ENCODE results near the gene SLC2A8. TPM values are rescaled to one million over a fixed set of nuclear protein-coding genes. Genes with fewer than 3 reads are reported as not detected.

The SLC2A8 gene
- polyA plus RNA-seq, 3 donors: 6.6 to 8.7 (median 6.6) TPM

GRCh38 chr9:127386249-127386648 lies 10.7 kb upstream of the SLC2A8 start:
- intact Hi-C loops (cut with micrococcal nuclease): no loop called here
- Histone ChIP-seq H3K4me1 (ENCODE audit: control insufficient read depth in 1 of 2, insufficient read depth in 2 of 2, low read length in 2 of 2) (peaks cover 14 to 15% of the 10 kb centered on the region in 2 donors), H3K27ac (ENCODE audit: low read depth in 1 of 2, low read length in 2 of 2) (no peak overlapping the region), H3K9ac (ENCODE audit: insufficient read depth, low read length, poor library complexity, severe bottlenecking) (no peak overlapping the region), H2AFZ (ENCODE audit: insufficient read depth, low read depth, low read length, poor library complexity, severe bottlenecking) (no peak overlapping the region), H4K20me1 (ENCODE audit: insufficient read depth, low read length) (no peaks in the 10 kb centered on the region), H3K9me3 (replicated peaks in 1 of 2; ENCODE audit: control insufficient read depth in 1 of 2, insufficient read depth in 1 of 2, low read length in 2 of 2) (no peaks in the 10 kb centered on the region), H3K79me2 (ENCODE audit: insufficient read depth, low read length) (no peaks in the 10 kb centered on the region), H3K4me2 (replicated peaks; ENCODE audit: extremely low read depth, low read length, poor library complexity, severe bottlenecking) (no peak overlapping the region), H3K4me3 (replicated peaks in 1 of 3; ENCODE audit: low read depth in 2 of 3, low read length in 3 of 3) (no peak overlapping the region), H3K27me3 (ENCODE audit: control insufficient read depth in 2 of 2, insufficient read depth in 2 of 2, low read length in 2 of 2) (no peaks in the 10 kb centered on the region), H3K36me3 (replicated peaks in 1 of 2; ENCODE audit: control insufficient read depth in 1 of 2, insufficient read depth in 2 of 2, low read length in 2 of 2) (no peaks in the 10 kb centered on the region)
- Mint-ChIP-seq H3K27ac (no peak overlapping the region), H3K4me1 (peaks cover 16% of the 10 kb centered on the region), H3K4me3 (no peak overlapping the region), H3K27me3 (ENCODE audit: low read depth in 3 of 3) (peaks cover 10 to 18% (median 10%) of the 10 kb centered on the region in 3 donors), H3K36me3 (no peaks in the 10 kb centered on the region), H3K9me3 (peaks cover 0 to 2% (median 0%) of the 10 kb centered on the region in 7 donors)
- 100% methylated on average over 1 of the region's 4 CpGs for WGBS (ENCODE audit: insufficient coverage)
- no peak for TF ChIP-seq CTCF (IDR thresholded peaks at IDR 0.05)
- no peak for DNase-seq

- DNase-seq: no peak
- Histone ChIP-seq H3K4me2 (replicated peaks; ENCODE audit: extremely low read depth, low read length, poor library complexity, severe bottlenecking) (no peak overlapping the region), H3K4me1 (ENCODE audit: control insufficient read depth in 1 of 2, insufficient read depth in 2 of 2, low read length in 2 of 2) (peaks cover 14 to 15% of the 10 kb centered on the region in 2 donors), H2AFZ (ENCODE audit: insufficient read depth, low read depth, low read length, poor library complexity, severe bottlenecking) (no peak overlapping the region), H3K27me3 (ENCODE audit: control insufficient read depth in 2 of 2, insufficient read depth in 2 of 2, low read length in 2 of 2) (no peaks in the 10 kb centered on the region), H3K9me3 (replicated peaks in 1 of 2; ENCODE audit: control insufficient read depth in 1 of 2, insufficient read depth in 1 of 2, low read length in 2 of 2) (no peaks in the 10 kb centered on the region), H3K79me2 (ENCODE audit: insufficient read depth, low read length) (no peaks in the 10 kb centered on the region), H3K27ac (ENCODE audit: low read depth in 1 of 2, low read length in 2 of 2) (no peak overlapping the region), H3K9ac (ENCODE audit: insufficient read depth, low read length, poor library complexity, severe bottlenecking) (no peak overlapping the region), H3K36me3 (replicated peaks in 1 of 2; ENCODE audit: control insufficient read depth in 1 of 2, insufficient read depth in 2 of 2, low read length in 2 of 2) (no peaks in the 10 kb centered on the region), H4K20me1 (ENCODE audit: insufficient read depth, low read length) (no peaks in the 10 kb centered on the region), H3K4me3 (replicated peaks in 1 of 3; ENCODE audit: low read depth in 2 of 3, low read length in 3 of 3) (no peak overlapping the region)
- TF ChIP-seq CTCF (IDR thresholded peaks at IDR 0.05): no peak
- H3K9me3 Mint-ChIP-seq: peaks cover 0 to 2% (median 0%) of the 10 kb centered on the region in 7 donors
- H3K36me3 Mint-ChIP-seq: no peaks in the 10 kb centered on the region
- peaks cover 18% of the 10 kb centered on the region for H3K4me1 Mint-ChIP-seq
- WGBS (ENCODE audit: insufficient coverage): 100% methylated on average over 1 of the region's 10 CpGs
- intact Hi-C loops (cut with micrococcal nuclease): no loop called here
- no peak overlapping the region for H3K27ac Mint-ChIP-seq
- peaks cover 7 to 12% (median 11%) of the 10 kb centered on the region in 3 donors for H3K27me3 Mint-ChIP-seq (ENCODE audit: low read depth in 3 of 3)
- H3K4me3 Mint-ChIP-seq: no peak overlapping the region
Measured at GRCh38 chr9:127386981-127387380, 10.0 kb upstream of the SLC2A8 start.

Data from CD14-positive monocyte (primary cell).